Superior temporal gyrus (tissue), 1 donor: Measurements from ENCODE around the gene CD320.
"Not testable (repeated sequence)": the region's sequence is repeated elsewhere in the genome, so short reads cannot be mapped to it uniquely, and the experiment has no call there.

Source experiments
- DNase-seq: peaks from one replicate; pipeline ENCODE4 v3.0.0-alpha.2; 2016; ENCODE audit errors: extremely low spot score

The CD320 gene

GRCh38 chr19:8310342-8311055, 2.3 kb upstream of the CD320 start:
- DNase-seq: no peak

DNA sequence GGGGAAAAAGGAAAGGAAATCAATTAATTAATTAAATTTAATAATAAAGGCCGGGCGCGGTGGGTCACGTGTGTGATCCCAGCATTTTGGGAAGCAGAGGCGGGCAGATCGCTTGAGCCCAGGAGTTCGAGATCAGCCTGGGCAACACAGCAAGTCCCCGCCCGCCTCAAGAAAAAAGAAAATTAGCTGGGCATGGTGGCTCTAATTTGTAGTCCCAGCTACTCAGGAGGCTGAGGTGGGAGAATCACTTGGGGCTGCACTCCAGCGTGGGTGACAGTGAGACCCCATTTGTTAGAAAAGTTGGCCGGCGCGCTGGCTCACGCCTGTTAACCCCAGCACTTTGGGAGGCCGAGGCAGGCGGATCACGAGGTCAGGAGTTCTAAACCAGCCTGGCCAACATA, 733 bp upstream of the CD320 start:
- DNase-seq: no peak

- DNase-seq: no peak
Measured at GRCh38 chr19:8307400-8307964, 676 bp downstream of the CD320 start.

DNA sequence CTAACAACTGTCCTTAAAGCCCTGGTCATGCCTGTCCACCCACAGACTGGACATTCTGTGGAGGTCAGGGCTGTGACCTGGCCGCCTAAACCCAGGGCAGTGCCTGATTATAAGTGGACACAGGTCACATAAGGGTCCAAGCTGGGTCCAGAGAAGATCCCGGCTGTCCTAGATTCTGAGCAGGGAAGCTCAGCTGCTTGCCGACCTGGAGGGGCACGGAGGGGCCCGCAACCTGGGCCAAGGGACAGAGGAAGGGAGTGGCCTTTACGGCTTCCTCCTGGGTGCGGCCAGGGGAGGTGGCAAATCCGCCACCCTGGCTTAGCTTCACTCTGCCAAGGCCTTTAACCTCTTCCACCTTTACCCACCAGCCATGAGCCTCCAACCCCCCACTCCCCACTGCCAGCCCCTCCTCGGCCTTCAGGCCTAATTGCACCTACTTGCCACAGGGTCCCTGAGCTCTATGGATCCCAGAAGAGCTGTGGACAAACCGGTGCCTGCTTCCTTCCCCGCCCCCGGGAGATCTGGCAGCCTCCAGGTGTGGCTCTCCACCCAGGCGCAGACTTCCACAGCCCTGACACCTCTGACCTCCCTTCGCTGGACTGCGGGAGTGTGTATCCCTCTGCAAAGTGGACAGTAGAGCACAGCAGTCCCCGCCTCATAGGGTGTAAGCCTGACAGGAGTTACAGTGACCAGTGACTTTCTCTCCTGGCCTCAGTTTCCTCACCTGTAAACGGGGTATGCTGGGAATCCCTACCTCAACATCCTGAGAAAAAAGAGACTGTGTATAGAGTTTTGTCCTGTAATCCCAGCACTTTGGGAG, 1.7 kb downstream of the CD320 start:
- DNase-seq: no peak

DNA sequence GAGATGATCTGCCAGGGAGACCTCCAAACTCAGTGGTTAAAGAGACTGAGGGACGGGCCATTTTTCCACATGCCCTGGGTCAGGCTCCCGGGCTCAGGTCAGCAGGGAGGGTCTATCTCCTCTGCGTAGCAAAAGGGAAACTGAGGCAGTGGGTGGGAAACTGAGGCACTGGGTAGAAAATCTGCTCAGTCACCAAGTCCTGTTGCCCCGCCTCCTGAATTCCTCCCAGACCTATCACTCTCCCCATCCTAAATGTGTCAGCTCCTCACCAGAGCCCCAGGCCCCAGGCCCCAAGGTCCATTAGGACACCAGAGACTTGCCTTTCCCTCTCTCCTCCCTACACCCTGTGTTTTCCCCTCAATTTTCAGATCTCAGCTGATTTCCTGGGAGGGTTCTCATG, 2.4 kb downstream of the CD320 start:
- no peak for DNase-seq

DNA sequence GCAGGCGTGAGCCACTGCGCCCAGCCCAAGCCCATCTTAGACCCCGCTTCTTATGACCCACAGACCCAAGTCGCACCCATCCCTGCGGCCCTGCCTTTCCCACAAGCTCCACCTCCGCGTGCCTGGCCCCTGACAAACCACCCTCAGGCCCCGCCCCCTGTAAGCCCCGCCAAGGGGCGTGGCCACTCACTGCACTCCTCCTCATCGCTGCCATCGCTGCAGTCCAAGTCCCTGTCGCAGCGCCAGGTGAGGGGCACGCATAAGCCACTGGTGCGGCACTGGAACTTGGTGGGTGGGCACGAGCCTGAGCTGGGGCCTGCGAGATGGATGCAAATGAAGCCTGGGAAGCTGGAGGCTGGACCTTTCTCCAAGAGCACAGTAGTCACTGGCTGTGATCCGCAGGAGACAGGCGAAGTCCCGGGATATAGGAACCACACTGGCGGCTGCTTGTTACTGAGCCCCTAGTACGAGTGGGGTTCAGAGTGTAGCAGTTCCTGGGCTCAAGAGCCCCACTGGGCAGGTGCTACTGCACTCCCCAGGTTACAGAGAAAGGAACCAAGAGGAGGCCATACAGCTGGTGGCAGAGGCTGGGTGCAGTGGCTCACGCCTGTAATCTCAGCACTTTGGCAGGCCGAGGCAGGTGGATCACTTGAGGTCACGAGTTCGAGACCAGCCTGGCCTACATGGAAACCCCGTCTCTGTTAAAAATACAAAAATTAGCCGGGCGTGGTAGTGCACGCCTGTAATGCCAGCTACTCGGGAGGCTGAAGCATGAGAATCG, 3.1 kb downstream of the CD320 start:
- no peak for DNase-seq

GRCh38 chr19:8302734-8303133, 5.4 kb downstream of the CD320 start:
- no peak for DNase-seq

- DNase-seq: no peak
Measured at GRCh38 chr19:8302357-8302691, 5.8 kb downstream of the CD320 start.

- DNase-seq: not testable (repeated sequence)
Measured at GRCh38 chr19:8291337-8291736, 16.8 kb downstream of the CD320 start.

GRCh38 chr19:8276508-8276907, 31.6 kb downstream of the CD320 start:
- DNase-seq: not testable (repeated sequence)

- DNase-seq: no peak
Measured at GRCh38 chr19:8269724-8270123, 38.4 kb downstream of the CD320 start.

GRCh38 chr19:8265872-8266271, 42.3 kb downstream of the CD320 start:
- no peak for DNase-seq

GRCh38 chr19:8264248-8264647, 43.9 kb downstream of the CD320 start:
- not testable (repeated sequence) for DNase-seq

DNA sequence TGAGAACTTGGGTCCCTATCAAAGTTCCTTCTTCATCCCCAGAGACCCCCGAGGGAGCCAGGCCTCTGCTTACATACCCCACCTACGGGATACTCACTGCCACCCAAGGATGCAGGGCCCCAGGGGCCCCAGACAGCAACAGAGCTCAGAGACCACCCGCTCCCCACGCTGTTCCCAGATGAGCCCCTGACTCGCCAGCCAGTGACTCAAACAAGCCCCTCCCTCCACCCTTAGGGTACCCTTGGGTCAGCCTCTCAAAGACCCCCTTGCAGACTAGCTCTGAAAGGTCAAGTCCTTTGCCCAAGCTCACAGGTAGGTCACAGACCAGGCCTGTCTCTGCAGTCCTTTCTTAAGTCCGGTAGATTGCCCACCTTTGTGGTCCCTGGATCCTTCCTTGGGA, 45.7 kb downstream of the CD320 start:
- no peak for DNase-seq

DNA sequence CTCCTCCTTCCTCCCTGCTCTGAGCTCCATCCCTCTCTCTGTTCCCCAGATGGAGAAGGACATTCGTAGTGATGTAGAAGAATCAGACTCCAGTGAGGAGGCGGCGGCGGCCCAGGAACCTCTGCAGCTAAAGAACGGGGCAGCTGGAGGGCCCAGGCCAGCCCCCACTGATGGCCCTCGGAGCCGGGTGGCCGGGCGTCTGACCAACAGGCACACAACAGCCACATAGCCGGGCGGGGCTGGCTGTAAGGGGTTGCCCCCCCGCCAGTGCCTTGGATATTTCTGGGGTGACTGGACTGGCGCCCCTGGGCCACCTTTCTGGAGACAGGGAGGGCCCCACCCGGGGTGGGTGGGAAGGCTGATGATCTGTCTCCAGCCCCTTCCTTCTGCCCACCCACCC, 46.3 kb downstream of the CD320 start:
- DNase-seq: no peak

- DNase-seq: no peak
Measured at GRCh38 chr19:8261347-8261746, 46.8 kb downstream of the CD320 start.

DNA sequence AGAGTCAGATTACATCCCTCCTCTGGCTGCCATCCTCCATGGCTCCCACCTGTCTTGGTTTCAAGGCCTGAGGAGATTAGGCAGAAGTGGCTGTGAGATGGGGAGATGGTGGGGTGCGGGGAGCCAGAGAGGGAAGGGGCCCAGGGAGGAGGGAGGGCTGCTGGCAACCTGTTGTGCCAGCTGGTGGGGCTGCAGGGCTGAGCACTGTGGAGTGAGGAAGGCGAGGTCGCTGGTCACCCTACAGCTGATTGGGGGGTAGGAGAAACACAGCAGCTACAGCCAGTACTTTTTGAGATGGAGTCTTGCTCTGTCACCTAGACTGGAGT, 48.3 kb downstream of the CD320 start:
- no peak for DNase-seq

DNA sequence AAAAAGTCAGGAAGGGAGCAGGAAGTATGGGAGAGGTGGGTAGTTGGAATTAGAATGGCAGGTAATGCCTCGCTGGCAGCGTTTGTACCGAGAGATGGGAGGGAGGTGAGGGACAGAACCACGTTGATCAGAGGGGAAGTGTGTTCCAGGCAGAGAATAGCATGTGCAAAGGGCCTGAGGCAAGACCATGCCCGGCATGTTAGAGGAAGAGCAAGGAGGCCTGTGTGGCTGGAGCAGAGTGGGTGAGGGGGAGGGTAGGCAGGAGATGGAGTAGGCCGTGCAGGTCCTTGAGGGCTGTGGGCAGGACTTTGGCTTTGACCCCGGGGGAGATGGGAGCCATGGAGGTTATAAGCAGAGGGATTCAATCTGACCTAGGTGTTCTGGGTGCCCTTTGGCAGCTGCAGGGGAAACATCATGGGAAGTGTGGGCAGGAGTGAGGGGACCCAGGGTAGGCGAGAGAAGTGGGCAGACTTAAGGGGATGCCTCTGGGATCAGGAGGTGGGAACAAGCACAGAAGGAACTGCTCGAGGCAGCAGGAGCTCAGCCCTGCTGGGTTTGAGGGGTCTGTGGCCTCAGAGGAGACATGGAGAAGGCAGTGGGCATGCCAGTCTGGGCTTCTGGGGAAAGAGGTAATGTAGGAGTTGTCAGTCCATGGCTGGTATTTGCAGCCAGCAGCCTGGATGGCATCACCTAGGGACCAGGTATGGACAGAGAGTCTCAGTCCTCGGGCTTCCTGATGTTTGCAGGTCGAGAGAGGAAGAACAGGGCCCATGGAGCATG, 48.8 kb downstream of the CD320 start:
- DNase-seq: no peak

GRCh38 chr19:8257052-8257443, 51.1 kb downstream of the CD320 start:
- no peak for DNase-seq

GRCh38 chr19:8256276-8257051, 51.7 kb downstream of the CD320 start:
- DNase-seq: no peak
